Measurements from ENCODE around the gene RNF144A. TPM values are rescaled to one million over a fixed set of nuclear protein-coding genes. Genes with fewer than 3 reads are reported as not detected.
"Not testable (repeated sequence)": the region's sequence is repeated elsewhere in the genome, so short reads cannot be mapped to it uniquely, and the experiment has no call there.

RNF144A gene
- total RNA-seq, 1 donor from 2014 or later, result 5.5 TPM

GRCh38 chr2:6973895-6974545 is 56.8 kb downstream of the RNF144A start:
- peak; percentile 96 for ATAC-seq

DNA sequence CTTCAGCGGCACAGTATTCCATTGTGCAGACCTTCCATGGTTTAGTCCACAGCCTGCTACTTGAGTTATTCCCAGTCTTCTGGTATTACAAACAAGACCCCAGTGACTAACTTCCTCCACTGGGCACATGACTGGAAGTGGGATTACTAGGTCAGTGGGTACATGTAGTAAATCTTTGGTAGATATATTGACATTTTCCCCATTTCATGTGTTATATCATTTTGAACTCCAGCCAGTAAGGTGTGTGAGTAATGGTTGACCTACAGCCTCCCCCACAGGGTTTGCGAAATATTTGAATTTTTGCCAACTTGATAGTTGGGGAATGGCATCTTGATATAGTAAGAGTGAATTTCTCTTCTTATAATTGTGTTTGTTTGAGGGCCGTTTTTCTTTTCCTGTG is 58.8 kb downstream of the RNF144A start:
- ATAC-seq, result no peak

DNA sequence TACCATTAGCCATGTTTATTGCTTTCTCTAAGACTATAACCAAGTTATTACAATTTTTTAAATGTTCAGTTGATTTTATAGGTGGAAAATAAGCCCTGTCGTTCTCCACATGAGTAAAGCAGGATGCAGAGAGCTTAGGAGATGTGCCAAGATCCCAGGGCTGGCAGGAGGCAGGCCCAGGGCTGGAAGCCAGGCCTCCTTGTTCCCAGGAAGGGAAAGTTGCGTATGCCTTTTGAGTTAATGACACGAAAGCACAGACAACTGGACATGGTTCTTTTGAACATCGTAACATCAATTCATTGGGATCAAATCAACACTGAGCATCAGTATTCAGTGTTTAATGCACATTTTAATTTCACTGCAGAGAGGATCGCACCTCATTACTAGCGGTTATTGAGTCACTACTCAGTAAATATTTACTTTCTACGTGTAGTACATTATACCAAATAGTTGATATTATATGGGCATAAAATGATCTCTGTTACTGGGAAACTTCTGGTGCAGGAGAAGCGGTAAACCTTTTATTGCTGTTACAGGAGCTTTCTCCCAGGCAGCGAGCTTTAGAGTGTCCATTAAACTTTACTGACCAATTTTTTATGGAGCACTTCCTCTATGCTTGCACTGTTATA is 60.0 kb downstream of the RNF144A start:
- no peak for ATAC-seq

- no peak for ATAC-seq
Measured at GRCh38 chr2:6977786-6978185, 60.6 kb downstream of the RNF144A start.

- no peak for ATAC-seq
Measured at GRCh38 chr2:6978991-6979390, 61.8 kb downstream of the RNF144A start.

GRCh38 chr2:6982449-6982848 is 65.2 kb downstream of the RNF144A start:
- ATAC-seq, result no peak

DNA sequence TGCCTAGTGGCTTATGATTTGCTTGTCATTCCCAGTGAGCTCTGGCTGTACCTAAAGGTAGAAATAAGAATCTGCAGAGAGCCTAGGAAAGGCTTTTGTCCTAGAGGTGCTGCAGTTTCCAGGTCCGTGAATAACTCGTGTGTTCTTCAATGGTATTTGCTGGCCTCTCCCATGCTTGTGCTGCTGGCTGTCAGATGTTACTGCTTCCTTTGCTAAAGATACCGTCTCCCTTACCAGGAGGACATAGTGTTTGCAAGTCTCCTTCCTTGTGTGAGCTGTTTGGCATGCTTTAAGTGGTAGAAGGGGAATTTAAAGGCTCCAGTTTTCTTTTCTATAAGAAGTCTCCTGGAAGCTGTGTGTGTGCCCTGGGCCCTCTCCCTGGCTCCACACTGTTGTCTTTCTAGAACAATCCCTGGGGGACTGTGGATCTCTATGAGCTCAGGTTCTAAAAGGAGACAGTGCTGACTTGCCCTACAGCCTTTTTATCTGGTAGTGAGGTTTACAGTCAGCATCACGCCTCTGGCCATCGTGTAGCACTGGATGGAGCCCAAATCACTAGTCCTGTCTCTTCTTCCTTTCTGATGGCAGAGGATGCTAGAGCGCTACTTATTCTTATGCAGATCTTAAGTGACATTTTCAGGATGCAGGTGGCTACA is 65.8 kb downstream of the RNF144A start:
- no peak for ATAC-seq

DNA sequence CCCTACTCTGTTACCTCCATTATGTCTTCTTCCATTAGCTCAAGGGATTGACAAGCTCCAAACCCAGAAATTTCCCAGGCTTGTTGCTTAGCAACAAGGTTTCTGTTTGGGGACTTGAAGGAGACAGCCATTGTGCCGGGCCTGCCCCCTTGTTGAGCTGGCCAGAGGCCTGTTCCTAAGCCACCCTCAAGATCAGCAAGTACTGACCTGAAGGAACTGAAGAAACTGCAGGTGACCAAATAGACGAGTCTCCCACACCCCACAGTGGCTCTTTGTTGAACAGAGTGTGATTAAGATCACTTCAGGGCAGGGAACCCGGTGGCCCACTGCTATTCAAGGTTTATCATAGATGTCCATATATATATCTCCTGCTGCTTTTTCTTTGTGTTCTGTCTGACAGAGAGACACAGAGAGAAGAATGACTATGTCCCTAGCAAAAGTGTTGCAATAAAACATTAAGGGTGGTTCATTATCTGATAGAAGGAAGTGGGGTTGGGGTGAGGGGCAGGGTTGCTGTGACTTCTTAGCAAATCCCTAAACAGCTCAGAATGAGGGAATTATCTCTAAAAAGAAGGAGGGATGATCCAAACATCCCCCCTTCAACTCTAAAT is 69.2 kb downstream of the RNF144A start:
- ATAC-seq, result no peak

DNA sequence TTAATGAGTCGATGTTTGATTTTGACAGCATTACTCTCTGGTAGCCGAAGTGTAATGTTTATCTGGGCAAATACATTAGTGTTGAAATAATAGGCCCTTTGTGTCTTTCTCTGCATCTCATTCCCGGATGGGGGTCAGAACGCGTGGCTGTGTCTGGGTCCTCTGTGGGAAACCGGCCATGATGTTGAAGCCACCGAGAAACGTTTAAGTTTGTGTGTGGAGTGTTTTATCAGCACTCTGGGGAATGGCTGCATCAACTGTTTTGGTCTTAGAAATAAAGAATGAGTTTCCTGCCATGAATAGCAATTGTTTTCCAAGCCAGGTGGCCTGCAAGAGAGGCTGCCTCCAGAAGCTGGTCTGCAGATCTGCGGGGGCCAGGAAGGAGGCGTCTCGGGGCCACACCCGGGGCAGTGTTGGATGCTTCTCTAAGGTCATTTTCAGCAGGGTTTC is 69.7 kb downstream of the RNF144A start:
- ATAC-seq, result no peak

GRCh38 chr2:6990871-6991270 is 73.7 kb downstream of the RNF144A start:
- no peak for ATAC-seq

DNA sequence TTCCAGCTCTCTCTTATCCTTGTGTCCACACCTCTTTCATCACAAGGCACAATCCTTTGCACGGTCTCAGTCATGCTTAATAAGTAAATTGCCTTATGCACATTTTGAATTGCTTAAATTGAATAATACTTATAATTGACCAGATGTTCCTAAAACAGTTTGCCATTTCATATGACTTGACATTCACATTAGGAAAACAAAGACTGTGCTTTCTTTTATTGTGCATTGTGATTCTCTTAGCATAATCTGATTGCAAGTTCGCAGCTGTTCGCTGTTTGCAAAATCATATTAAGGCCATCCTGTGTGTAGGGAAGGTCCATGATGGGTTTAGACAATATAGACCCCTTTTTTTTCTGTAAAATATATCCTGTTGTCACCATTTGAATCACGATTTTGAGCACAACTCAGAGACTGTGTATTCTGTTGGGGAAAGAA is 75.6 kb downstream of the RNF144A start:
- no peak for ATAC-seq

- ATAC-seq, result no peak
Measured at GRCh38 chr2:6993229-6993640, 76.0 kb downstream of the RNF144A start.

- ATAC-seq, result no peak
Measured at GRCh38 chr2:6993936-6994335, 76.7 kb downstream of the RNF144A start.

GRCh38 chr2:6994536-6995128 is 77.4 kb downstream of the RNF144A start:
- no peak for ATAC-seq

GRCh38 chr2:6995391-6996097 is 78.3 kb downstream of the RNF144A start:
- ATAC-seq, result no peak

DNA sequence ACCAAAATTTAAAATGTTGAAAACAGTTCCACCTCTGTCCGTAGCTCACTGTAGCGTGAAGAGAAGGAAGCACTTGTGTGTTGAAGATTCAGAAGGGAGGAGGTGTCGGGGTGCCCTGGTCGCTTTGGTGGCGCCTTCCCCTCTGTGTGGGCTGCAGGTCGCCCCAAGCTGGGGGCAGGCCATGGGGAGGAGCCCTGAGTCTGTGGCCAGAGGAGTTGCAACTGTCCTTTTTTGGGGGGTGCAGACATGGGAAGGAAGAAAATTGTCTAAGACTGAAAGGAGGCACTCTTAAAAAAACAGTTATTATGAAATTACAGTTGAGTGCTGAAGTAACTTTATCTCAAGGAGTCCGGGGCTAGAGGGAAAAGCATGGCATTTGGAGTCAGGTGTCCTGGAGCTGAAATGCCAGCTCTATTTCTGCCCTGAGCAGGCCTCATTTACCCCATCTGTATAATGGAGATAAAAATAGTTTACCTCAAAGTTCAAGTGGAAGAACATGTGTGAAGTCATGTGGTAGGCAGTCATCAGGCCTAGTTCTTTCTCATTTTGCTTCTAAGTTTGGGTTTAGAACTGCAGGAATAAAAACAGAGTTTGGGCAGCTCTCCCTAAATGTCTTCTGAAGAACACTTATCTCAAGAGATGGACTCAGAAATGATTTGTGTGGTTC is 82.1 kb downstream of the RNF144A start:
- ATAC-seq, result no peak

GRCh38 chr2:7001395-7001794 is 84.2 kb downstream of the RNF144A start:
- ATAC-seq, result not testable (repeated sequence)

DNA sequence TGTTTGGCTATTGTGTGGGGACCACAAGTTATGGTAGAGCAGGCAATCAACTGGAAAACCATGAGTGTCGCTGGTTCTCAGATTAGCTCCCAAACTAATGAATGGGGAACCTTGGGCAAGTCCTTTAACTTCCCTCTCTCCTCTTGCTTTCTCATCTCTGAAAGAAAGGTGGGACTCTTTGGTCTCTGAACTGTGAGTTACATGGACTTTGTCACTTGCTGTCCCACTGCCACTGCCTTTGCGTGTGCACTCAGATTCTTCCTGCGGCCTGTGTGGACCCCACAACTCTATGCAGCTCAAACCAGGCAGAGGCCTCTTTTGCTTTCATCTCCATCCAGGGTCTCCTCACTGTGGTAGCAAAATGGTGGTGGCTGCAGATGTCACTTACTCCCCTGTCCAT is 86.7 kb downstream of the RNF144A start:
- no peak for ATAC-seq

DNA sequence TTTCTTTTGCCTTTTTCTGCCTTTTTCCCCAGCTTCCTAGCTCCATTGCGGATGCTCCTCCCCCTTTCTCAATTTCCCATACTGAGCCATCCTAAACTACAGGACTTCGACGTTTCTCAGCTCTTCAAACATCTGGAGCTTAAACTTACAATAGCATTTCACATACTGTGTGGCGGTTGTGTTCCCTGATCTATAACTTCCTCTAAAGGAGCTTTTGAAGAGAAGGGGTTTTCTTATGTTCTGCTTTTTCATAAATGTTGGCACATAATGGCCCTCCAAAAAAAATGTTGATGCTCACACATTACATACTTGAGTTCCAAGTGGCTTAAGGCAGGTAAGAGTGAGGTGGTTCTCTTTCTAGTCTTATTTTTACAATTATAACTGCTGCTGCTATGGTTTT is 87.4 kb downstream of the RNF144A start:
- ATAC-seq, result no peak

- ATAC-seq, result no peak
Measured at GRCh38 chr2:7007488-7007845, 90.3 kb downstream of the RNF144A start.

DNA sequence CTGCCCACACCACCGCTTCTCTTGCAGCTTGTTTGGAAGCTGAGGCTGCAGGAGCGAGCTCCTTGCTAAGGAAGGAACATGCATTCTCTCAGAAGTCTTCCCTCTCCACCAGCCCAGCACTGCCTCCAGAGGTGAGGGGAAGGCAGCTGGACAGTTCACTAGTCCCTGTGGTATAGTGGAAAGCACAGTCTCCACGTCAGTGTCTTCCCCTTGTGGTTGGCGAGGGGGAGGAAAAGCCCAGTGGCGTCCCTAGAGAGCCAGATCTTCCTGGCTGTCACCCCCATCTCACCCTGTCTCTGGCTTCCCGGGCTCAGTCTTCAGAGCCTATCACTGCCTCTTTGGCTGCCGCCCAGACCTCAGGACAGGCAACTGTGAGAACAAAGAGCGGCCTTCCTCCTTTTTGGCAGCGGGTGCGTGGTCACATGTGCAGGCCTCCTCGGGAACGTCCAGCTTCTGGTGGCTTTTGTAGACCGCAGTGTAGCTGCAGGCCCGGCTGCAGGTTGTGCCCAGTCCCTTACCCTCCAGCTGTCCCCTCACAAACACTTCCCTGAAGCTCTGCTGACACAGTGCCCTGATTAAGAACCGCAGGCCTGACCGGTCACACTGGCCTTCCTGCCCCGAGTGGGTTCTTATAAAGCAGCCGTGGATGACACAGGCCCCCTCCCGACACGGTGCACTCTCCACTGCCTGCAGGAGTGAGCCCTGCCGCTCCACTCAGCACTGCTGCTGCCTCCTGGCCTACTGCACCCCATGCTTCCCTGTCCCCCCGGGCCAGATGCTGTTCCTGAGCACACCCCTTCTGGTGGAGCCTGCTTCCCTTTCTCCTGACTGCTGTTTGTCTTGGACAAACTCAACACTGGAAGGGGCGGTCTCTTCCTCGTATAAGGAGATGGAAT is 90.9 kb downstream of the RNF144A start:
- ATAC-seq, result peak; percentile 43

Measured in esophagus mucosa (tissue), 1 donor.